HCT116 (cell line): ENCODE data around the gene TERT.

ENCODE experiments used
- EZH2 ChIP-seq: fragments of 200-600 bp; sonication (generic); IDR thresholded peaks from 2 replicates; pipeline ENCODE4 v1.6.1; 2017; ENCODE audit warnings: antibody characterized with exemption, mixed run types
- MAX ChIP-seq: IDR thresholded peaks from 2 replicates; pipeline ENCODE4 v1.6.1; 2012
- POLR2A ChIP-seq: IDR thresholded peaks from 2 replicates; pipeline ENCODE4 v1.7.0; 2011; ENCODE audit warnings: borderline replicate concordance; ENCODE audit not compliant: insufficient read depth, insufficient read length; ENCODE audit errors: extremely low read depth
- SP1 ChIP-seq: IDR thresholded peaks from 2 replicates; pipeline ENCODE4 v1.6.1; 2012; ENCODE audit warnings: low read depth
- YY1 ChIP-seq: IDR thresholded peaks from 2 replicates; pipeline ENCODE4 v1.6.1; 2011; ENCODE audit warnings: low read length, low read depth, moderate library complexity, mild to moderate bottlenecking; ENCODE audit not compliant: insufficient replicate concordance; ENCODE audit errors: extremely low read depth
- ZFX ChIP-seq: fragments of 450-650 bp; IDR thresholded peaks from 2 replicates; pipeline ENCODE4 v1.6.1; 2017
- ZNF274 ChIP-seq: fragments of 200-500 bp; sonication (Bioruptor generic); IDR thresholded peaks from 2 replicates; pipeline ENCODE4 v1.6.1; 2014; ENCODE audit warnings: mild to moderate bottlenecking, low read depth, low read length, inconsistent platforms
- TF ChIP-seq, protein P1 (sequence below), 3 experiments: fragments of 200-600 bp in 1 of 3; sonication (generic) in 1 of 3; IDR thresholded peaks in 2 of 3; conservative IDR thresholded peaks in 1 of 3; 2 replicates each; pipeline ENCODE4 v1.5.1; 2012 to 2017; ENCODE audit warnings: low read depth in 2 of 3, low read length in 2 of 3, antibody characterized with exemption in 1 of 3, borderline replicate concordance in 1 of 3, control low read depth in 1 of 3, mild to moderate bottlenecking in 1 of 3, mixed read lengths in 1 of 3, mixed run types in 1 of 3, moderate library complexity in 1 of 3; ENCODE audit not compliant: insufficient read depth in 1 of 3

DNA sequence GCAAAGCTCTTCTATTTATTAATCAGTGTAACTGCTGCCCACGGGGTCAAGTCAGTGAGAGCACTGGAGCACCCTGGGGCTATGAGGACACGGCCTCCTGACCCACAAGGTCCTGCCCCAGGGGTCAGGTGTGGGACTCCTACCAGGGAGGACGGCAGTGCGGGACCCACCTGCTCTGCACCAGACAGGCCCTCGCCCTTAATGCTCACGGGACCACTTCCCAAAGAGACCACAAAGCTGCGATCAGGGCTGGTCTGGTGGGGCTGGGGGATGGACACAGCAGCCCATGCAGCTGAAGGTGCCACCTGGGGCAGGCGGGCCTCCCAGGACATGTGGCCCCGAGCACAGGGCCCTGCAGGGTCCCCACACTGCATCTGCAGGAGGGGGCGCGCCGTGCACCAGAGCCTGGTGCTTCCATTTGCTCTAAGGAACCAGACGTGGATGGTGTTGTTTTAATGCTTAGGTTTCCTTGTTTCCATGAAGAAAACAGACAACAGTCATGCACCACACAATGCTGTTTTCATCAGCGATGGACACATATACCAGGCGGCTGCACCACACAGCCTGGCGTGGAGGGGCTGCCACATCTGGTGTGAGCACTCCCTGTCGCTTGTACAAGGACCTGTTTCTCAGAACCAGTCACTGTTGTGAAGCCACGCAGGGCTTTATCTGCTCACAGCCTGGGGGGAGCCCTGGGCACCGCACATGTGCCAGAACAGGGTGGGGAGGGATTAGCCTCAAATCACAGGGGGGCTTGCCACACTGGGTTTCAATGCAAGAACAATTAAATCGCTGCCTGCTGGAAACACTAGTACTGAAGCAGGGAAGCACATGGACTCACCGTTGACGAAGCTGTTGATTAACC lies 27.4 kb upstream of the TERT start:
- no peak for TF ChIP-seq ZNF274
- no peak for TF ChIP-seq ZFX
- TF ChIP-seq, protein P1, sequence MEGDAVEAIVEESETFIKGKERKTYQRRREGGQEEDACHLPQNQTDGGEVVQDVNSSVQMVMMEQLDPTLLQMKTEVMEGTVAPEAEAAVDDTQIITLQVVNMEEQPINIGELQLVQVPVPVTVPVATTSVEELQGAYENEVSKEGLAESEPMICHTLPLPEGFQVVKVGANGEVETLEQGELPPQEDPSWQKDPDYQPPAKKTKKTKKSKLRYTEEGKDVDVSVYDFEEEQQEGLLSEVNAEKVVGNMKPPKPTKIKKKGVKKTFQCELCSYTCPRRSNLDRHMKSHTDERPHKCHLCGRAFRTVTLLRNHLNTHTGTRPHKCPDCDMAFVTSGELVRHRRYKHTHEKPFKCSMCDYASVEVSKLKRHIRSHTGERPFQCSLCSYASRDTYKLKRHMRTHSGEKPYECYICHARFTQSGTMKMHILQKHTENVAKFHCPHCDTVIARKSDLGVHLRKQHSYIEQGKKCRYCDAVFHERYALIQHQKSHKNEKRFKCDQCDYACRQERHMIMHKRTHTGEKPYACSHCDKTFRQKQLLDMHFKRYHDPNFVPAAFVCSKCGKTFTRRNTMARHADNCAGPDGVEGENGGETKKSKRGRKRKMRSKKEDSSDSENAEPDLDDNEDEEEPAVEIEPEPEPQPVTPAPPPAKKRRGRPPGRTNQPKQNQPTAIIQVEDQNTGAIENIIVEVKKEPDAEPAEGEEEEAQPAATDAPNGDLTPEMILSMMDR (IDR thresholded peaks at IDR 0.05 in 2 of 3, conservative IDR thresholded peaks at IDR 0.05 in 1 of 3; ENCODE audit: borderline replicate concordance in 1 of 3, insufficient read depth in 1 of 3, low read depth in 2 of 3, low read length in 2 of 3) = no peak
- TF ChIP-seq SP1 = no peak
- no peak for TF ChIP-seq EZH2
- TF ChIP-seq POLR2A = no peak
- TF ChIP-seq YY1 = no peak
- no peak for TF ChIP-seq MAX
